GM23338 (cell line): ENCODE measurements around the gene PAK1. TPM values are rescaled to one million over a fixed set of nuclear protein-coding genes. Genes with fewer than 3 reads are reported as not detected.

Experiments used
- ATAC-seq: fragments of 200-7000 bp; cut with Tn5 transposase; 3 replicates; pipeline ENCODE4 v1.9.1; 2020
- DNase-seq: peaks from one replicate; pipeline ENCODE4 v3.0.0-alpha.2; 2015; ENCODE audit warnings: low spot score
- H2AFZ ChIP-seq: fragments of 200-600 bp; sonication (generic); 2 replicates; pipeline ENCODE4 v1.8.0; 2016; ENCODE audit warnings: antibody characterized with exemption, mild to moderate bottlenecking, moderate library complexity
- H3F3A ChIP-seq: fragments of 200-600 bp; sonication (generic); replicated peaks from 2 replicates; pipeline ENCODE4 v1.8.0; 2017; ENCODE audit warnings: antibody characterized with exemption, mixed run types, low read depth
- H3K27ac ChIP-seq: fragments of 200-600 bp; sonication (generic); 2 replicates; pipeline ENCODE4 v1.6.1; 2016; ENCODE audit warnings: low read depth
- H3K27me3 ChIP-seq: fragments of 200-600 bp; sonication (generic); 2 replicates; pipeline ENCODE4 v1.8.0; 2016; ENCODE audit warnings: mild to moderate bottlenecking, mixed run types, moderate library complexity; ENCODE audit not compliant: insufficient read depth
- H3K36me3 ChIP-seq: fragments of 200-600 bp; sonication (generic); 2 replicates; pipeline ENCODE4 v1.8.0; 2016; ENCODE audit warnings: mild to moderate bottlenecking; ENCODE audit not compliant: insufficient read depth
- H3K4me1 ChIP-seq: fragments of 200-600 bp; sonication (generic); 2 replicates; pipeline ENCODE4 v1.8.0; 2016; ENCODE audit warnings: mild to moderate bottlenecking, moderate library complexity; ENCODE audit not compliant: insufficient read depth
- H3K4me2 ChIP-seq: fragments of 200-600 bp; sonication (generic); 2 replicates; pipeline ENCODE4 v1.7.1; 2017; ENCODE audit warnings: mixed run types
- H3K4me3 ChIP-seq: fragments of 200-600 bp; sonication (generic); 2 replicates; pipeline ENCODE4 v1.6.1; 2016; ENCODE audit warnings: mixed run types
- H3K79me2 ChIP-seq: fragments of 200-600 bp; sonication (generic); replicated peaks from 2 replicates; pipeline ENCODE4 v1.8.0; 2017; ENCODE audit warnings: mild to moderate bottlenecking; ENCODE audit not compliant: insufficient read depth
- H3K9me2 ChIP-seq: fragments of 200-600 bp; sonication (generic); 2 replicates; pipeline ENCODE4 v1.8.0; 2017; ENCODE audit not compliant: insufficient read depth
- H4K20me1 ChIP-seq: fragments of 200-600 bp; sonication (generic); replicated peaks from 2 replicates; pipeline ENCODE4 v1.8.0; 2017; ENCODE audit warnings: mild to moderate bottlenecking; ENCODE audit not compliant: insufficient read depth
- H3K27ac Mint-ChIP-seq: 2 replicates; pipeline ENCODE4 v1.8.0; 2020; ENCODE audit warnings: inconsistent platforms, mild to moderate bottlenecking, moderate library complexity, mixed read lengths
- H3K27me3 Mint-ChIP-seq: 3 replicates; pipeline ENCODE4 v1.8.0; 2022; ENCODE audit warnings: low read depth, mild to moderate bottlenecking, moderate library complexity, mixed read lengths, inconsistent platforms; ENCODE audit not compliant: insufficient read depth, poor library complexity
- H3K36me3 Mint-ChIP-seq: 3 replicates; pipeline ENCODE4 v1.8.0; 2021; ENCODE audit warnings: low read depth, mild to moderate bottlenecking, inconsistent platforms, moderate library complexity, mixed read lengths
- H3K4me1 Mint-ChIP-seq: 3 replicates; pipeline ENCODE4 v1.8.0; 2020; ENCODE audit warnings: mild to moderate bottlenecking, inconsistent platforms, mixed read lengths
- H3K4me3 Mint-ChIP-seq: 3 replicates; pipeline ENCODE4 v1.8.0; 2021; ENCODE audit warnings: moderate library complexity, mild to moderate bottlenecking, inconsistent platforms, mixed read lengths
- H3K9me3 Mint-ChIP-seq: 3 replicates; pipeline ENCODE4 v1.8.0; 2020; ENCODE audit warnings: moderate library complexity, mild to moderate bottlenecking, inconsistent platforms, mixed read lengths
- EZH2 ChIP-seq: fragments of 200-600 bp; sonication (generic); IDR thresholded peaks from one replicate; pipeline ENCODE4 v1.8.0; 2017; ENCODE audit warnings: antibody characterized with exemption, mild to moderate bottlenecking, low read depth; ENCODE audit not compliant: unreplicated experiment
- JUNB ChIP-seq: IDR thresholded peaks from one replicate; pipeline ENCODE4 v1.6.1; 2016; ENCODE audit warnings: antibody characterized with exemption; ENCODE audit not compliant: unreplicated experiment
- NANOG ChIP-seq: IDR thresholded peaks from 2 replicates; pipeline ENCODE4 v1.6.1; 2016; ENCODE audit warnings: antibody characterized with exemption, borderline replicate concordance
- ZNF462 ChIP-seq: fragments of 250-450 bp; sonication (Bioruptor Pico); IDR thresholded peaks from 2 replicates; pipeline ENCODE4 v1.5.0; 2020; ENCODE audit warnings: mild to moderate bottlenecking, moderate library complexity
- polyA plus RNA-seq: library from polyadenylated mRNA; unstranded; fragments of >200 nt; fragmentation: Nextera tagmentation; extraction: Ambion mirVana; gene quantifications from 2 replicates; pipeline ENCODE4 v1.2.1, GENCODE V29; 2016
- total RNA-seq: library from RNA; depleted of rRNA; stranded (reverse); fragments of >200 nt; shearing (Covaris generic); gene quantifications from 2 replicates; pipeline ENCODE4 v1.2.3, GENCODE V29; 2014

Gene PAK1
- total and polyA plus RNA-seq, 2 experiments from 2014 or later = 102 to 175 TPM

GRCh38 chr11:77396911-77397310 is 77.0 kb downstream of the PAK1 start:
- peaks cover 7% of the 10 kb centered on the region; the same call in 2 of the 3 replicates for H3K4me1 Mint-ChIP-seq
- TF ChIP-seq JUNB = no peak
- TF ChIP-seq ZNF462 (CRISPR knock-in tag) = no peak
- Histone ChIP-seq H3K36me3 (no peaks in the 10 kb centered on the region; the same call in 1 of the 2 replicates), H3F3A (peaks cover 3% of the 10 kb centered on the region; the same call in 1 of the 2 replicates), H3K79me2 (peaks cover 98% of the 10 kb centered on the region), H3K27me3 (no peaks in the 10 kb centered on the region), H4K20me1 (peaks cover 73% of the 10 kb centered on the region), H3K4me3 (no peak overlapping the region), H2AFZ (no peak overlapping the region), H3K9me2 (no peaks in the 10 kb centered on the region), H3K4me2 (no peak overlapping the region), H3K27ac (0 out of 2 replicates have a peak overlapping the region, but pooled peaks have one; percentile 11), H3K4me1 (peaks cover 34% of the 10 kb centered on the region)
- H3K4me3 Mint-ChIP-seq = no peak overlapping the region
- ATAC-seq (no peak), DNase-seq (no peak)
- no peak overlapping the region for H3K27ac Mint-ChIP-seq
- no peaks in the 10 kb centered on the region for H3K9me3 Mint-ChIP-seq
- H3K27me3 Mint-ChIP-seq = no peaks in the 10 kb centered on the region
- peaks cover 11% of the 10 kb centered on the region; the same call in 2 of the 3 replicates for H3K36me3 Mint-ChIP-seq

GRCh38 chr11:77396305-77396704 is 77.6 kb downstream of the PAK1 start:
- Histone ChIP-seq H3K79me2 (peaks cover 97% of the 10 kb centered on the region), H3K4me2 (peak overlapping the region; percentile 18; the same call in 1 of the 2 replicates), H3K36me3 (no peaks in the 10 kb centered on the region; the same call in 1 of the 2 replicates), H3K4me3 (no peak overlapping the region), H4K20me1 (peaks cover 67% of the 10 kb centered on the region), H3K9me2 (no peaks in the 10 kb centered on the region), H3F3A (no peaks in the 10 kb centered on the region), H2AFZ (no peak overlapping the region), H3K4me1 (peaks cover 29% of the 10 kb centered on the region), H3K27ac (0 out of 2 replicates have a peak overlapping the region, but pooled peaks have one; percentile 11), H3K27me3 (no peaks in the 10 kb centered on the region)
- Mint-ChIP-seq H3K36me3 (peaks cover 16% of the 10 kb centered on the region; the same call in 2 of the 3 replicates), H3K4me1 (peaks cover 3% of the 10 kb centered on the region; the same call in 2 of the 3 replicates), H3K9me3 (no peaks in the 10 kb centered on the region), H3K4me3 (no peak overlapping the region), H3K27me3 (no peaks in the 10 kb centered on the region), H3K27ac (no peak overlapping the region)
- no peak for ATAC-seq
- DNase-seq = no peak
- TF ChIP-seq EZH2 (no peak), NANOG (no peak)
